ENCODE results near the gene GLRX3. TPM values are rescaled to one million over a fixed set of nuclear protein-coding genes. Genes with fewer than 3 reads are reported as not detected.

GLRX3 gene
- total and polyA plus RNA-seq, 7 donors, result 53.9 to 249 (median 76.9) TPM

- no peak for TF ChIP-seq CTCF (IDR thresholded peaks at IDR 0.05)
- Histone ChIP-seq H3K4me1 (no peaks in the 10 kb centered on the region), H3K36me3 (ENCODE audit: insufficient read depth in 1 of 2, low read depth in 1 of 2) (peaks cover 6 to 85% of the 10 kb centered on the region in 2 donors), H3K27ac (no peak overlapping the region), H3K27me3 (ENCODE audit: insufficient read depth in 3 of 3, low read length in 2 of 3) (no peaks in the 10 kb centered on the region), H3K4me3 (no peak overlapping the region), H3K9me3 (no peaks in the 10 kb centered on the region)
- intact Hi-C loops (cut with DNase I), result no loop called here
- no peak for ATAC-seq
- no peak for DNase-seq
- 91 to 98% (median 91%) methylated on average over 3 of the region's 3 CpGs for WGBS, 3 donors
These were observed 35.0 kb downstream of the GLRX3 start for GRCh38 chr10:130171196-130171595.

GRCh38 chr10:130174328-130174727, 38.1 kb downstream of the GLRX3 start:
- H3K4me1 ChIP-seq, result no peaks in the 10 kb centered on the region
- no peak overlapping the region for H3K4me3 ChIP-seq
- intact Hi-C loops (cut with DNase I), result no loop called here
- no peak for DNase-seq
- H3K27ac ChIP-seq, result no peak overlapping the region
- H3K27me3 ChIP-seq (ENCODE audit: insufficient read depth in 3 of 3, low read length in 2 of 3), result no peaks in the 10 kb centered on the region
- ATAC-seq, result no peak
- H3K9me3 ChIP-seq, result no peaks in the 10 kb centered on the region
- 65 to 75% (median 70%) methylated on average over 2 of the region's 2 CpGs for WGBS, 3 donors
- TF ChIP-seq CTCF (IDR thresholded peaks at IDR 0.05), result no peak
- peaks cover 2 to 66% of the 10 kb centered on the region in 2 donors for H3K36me3 ChIP-seq (ENCODE audit: insufficient read depth in 1 of 2, low read depth in 1 of 2)

GRCh38 chr10:130175074-130175473, 38.9 kb downstream of the GLRX3 start:
- 81 to 88% (median 81%) methylated on average over 4 of the region's 4 CpGs for WGBS, 3 donors
- DNase-seq, result no peak

GRCh38 chr10:130177250-130177649, 41.1 kb downstream of the GLRX3 start:
- intact Hi-C loops (cut with DNase I), result no loop called here
- 44 to 75% (median 60%) methylated on average over 7 of the region's 7 CpGs for WGBS, 3 donors
- ATAC-seq, result peak; percentile 36 to 79 (median 59)
- no peaks in the 10 kb centered on the region for H3K27me3 ChIP-seq (ENCODE audit: insufficient read depth in 3 of 3, low read length in 2 of 3)
- H3K4me1 ChIP-seq, result no peaks in the 10 kb centered on the region
- no peak overlapping the region for H3K4me3 ChIP-seq
- H3K27ac ChIP-seq, result no peak overlapping the region
- no peaks in the 10 kb centered on the region for H3K9me3 ChIP-seq
- peaks cover 2 to 74% of the 10 kb centered on the region in 2 donors for H3K36me3 ChIP-seq (ENCODE audit: insufficient read depth in 1 of 2, low read depth in 1 of 2)
- no peak for TF ChIP-seq CTCF (IDR thresholded peaks at IDR 0.05)
- DNase-seq, result no peak

More at GRCh38 chr10:130175074-130175473, 38.9 kb downstream of the GLRX3 start:
- Histone ChIP-seq H3K27ac (no peak overlapping the region), H3K27me3 (ENCODE audit: insufficient read depth in 3 of 3, low read length in 2 of 3) (no peaks in the 10 kb centered on the region), H3K4me1 (no peaks in the 10 kb centered on the region), H3K4me3 (no peak overlapping the region), H3K9me3 (no peaks in the 10 kb centered on the region), H3K36me3 (ENCODE audit: insufficient read depth in 1 of 2, low read depth in 1 of 2) (peaks cover 2 to 64% of the 10 kb centered on the region in 2 donors)
- TF ChIP-seq CTCF (IDR thresholded peaks at IDR 0.05), result no peak
- intact Hi-C loops (cut with DNase I), result no loop called here
- peak in 1 of 4 donors; percentile 5 for ATAC-seq

- no peaks in the 10 kb centered on the region for H3K4me1 ChIP-seq
- no peaks in the 10 kb centered on the region for H3K9me3 ChIP-seq
- intact Hi-C loops (cut with DNase I), result loop anchor here in 1 of 2 donors (10.0 kb wide), 1 partner anchor 1695 kb away; no protein-coding TSS in a partner anchor
- H3K36me3 ChIP-seq (ENCODE audit: insufficient read depth in 1 of 2, low read depth in 1 of 2), result peaks cover 5 to 76% of the 10 kb centered on the region in 2 donors
- ATAC-seq, result peak; percentile 52 to 72 (median 62)
- no peak overlapping the region for H3K27ac ChIP-seq
- no peak overlapping the region for H3K4me3 ChIP-seq
- H3K27me3 ChIP-seq (ENCODE audit: insufficient read depth in 3 of 3, low read length in 2 of 3), result no peaks in the 10 kb centered on the region
- TF ChIP-seq CTCF (IDR thresholded peaks at IDR 0.05), result peak; percentile 42
- no peak for DNase-seq
- 31 to 43% (median 34%) methylated on average over 4 of the region's 4 CpGs for WGBS, 3 donors
These were observed 43.4 kb downstream of the GLRX3 start for GRCh38 chr10:130179640-130180039.
